ENCODE measurements around the gene SOCS7.

The SOCS7 gene

DNA sequence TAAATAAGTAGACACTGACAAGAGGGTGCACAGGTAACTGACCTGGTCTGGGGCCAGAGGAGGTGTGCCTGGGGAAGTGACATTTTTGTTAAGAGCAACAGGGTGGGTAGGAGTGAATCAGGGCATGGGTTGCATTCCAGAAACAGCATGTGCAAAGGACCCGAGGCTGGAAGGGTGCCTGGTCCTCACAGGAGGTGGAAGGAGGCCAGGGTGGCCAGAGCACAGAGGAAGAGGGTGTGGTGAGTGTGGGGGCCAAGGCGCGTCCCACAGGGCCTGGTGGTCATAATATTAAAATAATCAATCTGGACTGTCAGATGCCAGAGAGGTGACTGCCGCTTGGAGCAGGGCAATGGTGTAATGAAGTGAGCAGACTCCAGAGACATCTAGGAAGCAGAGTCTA is 90.9 kb downstream of the SOCS7 start:
- no peak for DNase-seq

DNA sequence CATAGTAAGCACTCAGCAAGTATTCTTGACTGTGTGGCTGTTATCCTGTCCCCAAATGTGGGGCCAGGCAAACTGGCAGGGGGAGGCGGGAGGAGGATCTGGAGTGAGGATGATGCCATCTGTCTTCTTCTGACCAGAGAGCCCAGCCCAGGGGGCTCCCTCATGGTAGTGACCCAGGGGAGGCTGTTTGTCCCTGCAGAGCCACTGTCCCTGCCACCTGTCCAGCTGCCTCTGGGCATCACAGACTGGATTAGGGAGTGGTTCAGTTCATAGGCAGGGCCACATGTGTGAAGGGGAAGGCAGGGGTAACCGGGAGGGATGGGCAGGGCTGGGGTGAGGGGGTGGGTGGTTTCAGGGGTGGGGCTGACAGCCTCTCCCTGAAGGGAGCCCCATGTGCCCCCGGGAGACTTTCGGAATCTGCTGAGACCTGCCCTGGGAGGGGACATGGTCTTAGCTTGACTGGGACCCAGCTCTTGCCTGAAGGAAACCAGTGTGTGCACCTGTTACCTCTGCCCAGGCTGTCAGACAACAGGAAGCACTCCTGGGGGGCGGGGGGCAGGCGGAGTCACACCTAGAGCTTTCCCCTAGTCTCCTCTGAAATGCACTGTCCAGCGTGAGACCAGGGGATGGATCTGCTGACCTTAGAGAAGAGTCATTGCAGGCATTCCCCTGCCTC is 91.8 kb downstream of the SOCS7 start:
- no peak for DNase-seq

DNA sequence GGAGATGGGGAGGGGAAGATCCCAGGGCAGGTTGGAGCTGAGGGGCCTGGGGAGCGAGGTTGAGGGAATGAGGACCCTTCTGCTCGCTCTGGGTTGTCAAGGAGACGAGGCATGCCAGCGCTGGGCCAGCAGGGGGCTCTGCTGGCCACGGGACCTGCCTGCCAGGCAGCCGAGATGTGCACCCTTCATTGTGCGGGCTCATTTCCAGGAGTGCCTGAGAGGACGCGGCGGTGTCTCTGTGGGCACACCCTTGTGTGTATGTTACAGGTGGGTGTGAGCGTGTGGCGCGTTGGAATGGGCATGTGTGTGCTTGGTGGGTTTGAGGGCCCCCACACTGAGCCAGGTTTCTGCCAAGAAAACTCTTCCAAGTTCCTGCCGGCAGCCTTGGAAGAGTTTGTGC is 92.5 kb downstream of the SOCS7 start:
- peak; percentile 32 for DNase-seq

DNA sequence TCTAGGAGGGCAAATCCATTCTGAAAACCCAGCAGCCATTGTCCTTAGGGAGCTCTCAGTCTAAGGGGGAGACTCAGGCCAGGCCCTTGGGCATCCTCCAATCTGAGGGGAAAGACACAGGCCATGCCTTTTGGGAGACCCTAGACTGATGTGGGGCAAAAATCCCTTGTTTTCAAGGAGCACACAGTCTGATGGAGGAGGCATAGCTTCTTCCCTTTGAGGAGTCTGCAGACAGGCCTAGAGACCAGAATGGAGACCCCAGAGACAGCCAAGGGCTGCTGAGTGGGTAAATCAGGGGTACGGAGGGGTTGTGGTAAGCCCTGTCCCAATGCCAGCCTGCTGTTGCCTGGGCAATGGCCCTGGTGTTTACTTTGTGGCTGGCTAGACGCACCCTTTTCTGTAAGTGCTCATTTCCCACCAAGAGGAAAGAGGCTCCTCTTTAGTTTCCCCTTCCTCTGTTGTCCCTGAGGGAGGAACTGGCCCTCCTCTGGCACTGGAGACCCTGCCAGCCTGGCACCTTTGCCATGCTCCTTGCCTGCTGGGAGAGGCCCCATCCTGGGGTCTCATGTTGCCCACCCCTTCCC is 96.0 kb downstream of the SOCS7 start:
- no peak for DNase-seq

DNA sequence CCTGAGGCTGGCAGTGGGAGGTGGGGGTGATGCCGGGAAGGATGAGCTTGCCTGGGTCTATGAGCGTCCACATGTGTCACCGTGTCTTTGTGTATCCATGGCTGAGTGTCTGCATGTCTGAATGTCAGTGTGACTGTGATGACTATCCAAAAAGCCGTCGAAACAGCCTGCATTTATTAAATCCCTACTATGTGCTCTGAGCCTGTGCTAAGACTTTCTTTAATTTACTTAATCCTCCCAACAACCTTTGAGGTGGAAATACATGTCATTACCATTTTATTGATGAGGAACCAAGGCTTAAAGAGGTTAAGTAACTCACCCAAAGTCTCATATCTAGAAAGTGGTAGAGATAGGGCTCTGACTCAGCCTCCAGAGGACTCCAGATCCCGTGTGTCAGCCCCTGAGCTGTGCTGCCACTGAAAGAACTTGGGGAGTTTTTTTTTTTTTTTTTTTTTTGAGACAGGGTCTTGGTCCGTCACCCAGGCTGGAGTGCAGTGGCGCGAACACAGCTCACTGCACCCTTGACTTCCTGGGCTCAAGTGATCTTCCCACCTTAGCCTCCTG is 96.6 kb downstream of the SOCS7 start:
- DNase-seq: no peak

DNA sequence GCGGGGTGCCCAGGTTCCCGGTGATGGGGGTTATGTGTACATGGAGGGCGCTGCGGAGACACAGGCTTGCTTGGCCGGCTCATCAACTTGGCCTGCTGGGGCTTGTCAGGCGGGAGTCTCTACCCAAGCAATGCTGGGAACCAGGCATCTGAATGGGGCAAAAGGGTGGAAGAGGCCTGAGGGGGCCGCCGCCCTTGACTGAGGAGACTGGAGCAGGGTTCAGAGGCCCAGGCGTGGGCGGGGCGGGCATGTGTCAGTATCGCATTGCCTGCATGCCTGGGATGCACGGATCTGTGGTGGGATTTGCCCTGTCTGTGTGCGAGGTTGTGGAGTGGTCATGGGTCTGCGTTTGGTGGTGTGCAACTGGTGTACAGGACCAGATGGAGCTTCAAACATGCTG is 97.7 kb downstream of the SOCS7 start:
- no peak for DNase-seq

DNA sequence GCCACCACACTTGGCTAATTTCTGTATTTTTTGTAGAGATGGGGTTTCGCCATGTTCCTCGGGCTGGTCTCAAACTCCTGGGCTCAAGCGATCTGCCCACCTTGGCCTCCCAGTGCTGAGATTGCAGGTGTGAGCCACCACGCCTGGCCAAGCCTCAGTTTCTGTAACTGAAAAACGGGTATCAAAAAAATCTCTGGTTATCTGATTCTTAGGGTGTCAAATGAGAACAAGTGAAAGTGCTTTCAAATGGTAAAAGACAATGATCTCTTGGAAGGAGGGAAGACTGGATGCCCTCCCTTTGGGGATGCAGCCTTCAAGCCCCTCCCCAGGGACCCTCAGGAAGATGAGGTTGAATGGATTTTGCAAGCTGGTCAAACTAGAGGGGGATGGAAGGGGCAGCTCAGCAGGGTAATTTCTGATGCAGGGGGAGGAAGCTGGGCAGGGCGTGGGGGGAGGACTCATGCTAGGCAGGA is 98.9 kb downstream of the SOCS7 start:
- no peak for DNase-seq

DNA sequence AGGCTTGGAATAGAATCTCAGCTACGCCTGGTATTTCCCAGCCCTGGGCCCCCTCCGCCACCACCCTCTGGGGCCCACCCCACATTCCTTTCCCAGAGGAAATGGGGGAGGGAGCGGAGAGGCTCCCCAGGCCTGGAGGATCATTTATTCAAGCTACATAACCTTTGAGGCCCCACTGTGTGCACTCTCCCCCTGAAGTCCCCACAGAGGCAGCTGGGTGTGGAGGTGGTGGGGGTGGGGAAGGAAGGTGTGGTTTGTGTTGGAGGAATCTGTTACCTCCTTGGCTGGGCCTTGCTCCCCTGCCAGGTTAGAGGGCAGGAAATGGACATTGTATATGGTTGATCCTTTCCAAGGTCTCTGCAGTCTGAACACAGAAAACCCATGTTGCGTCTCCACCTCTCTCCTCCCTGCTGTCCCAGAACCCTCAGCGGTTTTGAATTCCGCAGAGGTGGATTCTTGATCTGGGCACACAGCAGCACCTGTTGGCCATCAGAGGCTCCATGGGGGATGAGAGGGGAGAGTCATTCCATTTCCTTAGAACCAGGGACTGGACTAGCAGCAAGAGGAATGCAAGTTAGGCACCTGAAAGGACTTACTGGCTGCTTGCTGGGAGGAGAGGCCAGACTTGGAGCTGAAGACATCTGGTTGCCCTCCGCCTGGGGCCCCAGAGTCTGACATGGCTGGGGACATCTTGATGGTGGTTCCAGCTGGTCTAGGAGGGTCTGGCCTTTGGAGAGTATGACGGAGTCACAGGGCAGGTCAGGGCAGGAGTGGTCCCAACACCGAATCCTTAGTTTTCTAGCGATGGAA is 99.6 kb downstream of the SOCS7 start:
- DNase-seq: no peak

DNA sequence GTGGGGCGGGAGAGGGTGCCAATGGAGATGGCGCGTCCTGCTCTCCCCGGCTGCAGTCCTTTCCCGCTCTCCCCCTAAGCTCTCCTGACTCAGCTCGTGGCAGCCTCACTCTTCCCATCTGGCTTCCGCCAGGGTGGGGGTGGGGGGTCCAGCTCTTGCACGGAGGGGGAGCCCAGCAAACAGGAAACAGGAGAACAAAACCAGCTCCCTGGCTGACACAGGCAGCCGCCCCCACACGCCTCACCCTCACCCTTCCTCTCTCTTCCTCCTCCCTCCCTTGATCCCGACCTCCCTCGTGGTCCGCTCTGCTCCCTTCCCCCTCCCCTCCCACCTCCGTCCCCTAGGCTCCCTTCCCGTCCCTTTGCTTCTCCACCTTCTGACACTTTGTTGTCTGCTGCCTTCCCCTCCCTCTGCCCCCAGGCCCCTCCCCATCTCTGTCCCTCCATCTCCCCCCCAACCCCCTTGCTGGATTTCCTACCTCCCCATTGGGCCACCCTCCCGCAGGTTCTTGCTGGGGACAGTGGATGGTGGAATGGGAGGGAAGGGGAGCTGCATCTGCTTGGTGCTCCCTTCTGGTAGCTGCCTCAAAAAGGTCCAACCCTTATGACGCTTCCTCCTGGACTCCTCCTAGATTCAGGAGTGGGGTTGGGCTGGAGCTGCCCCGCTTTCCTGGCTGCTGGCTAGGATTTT is 100.3 kb downstream of the SOCS7 start:
- no peak for DNase-seq

DNA sequence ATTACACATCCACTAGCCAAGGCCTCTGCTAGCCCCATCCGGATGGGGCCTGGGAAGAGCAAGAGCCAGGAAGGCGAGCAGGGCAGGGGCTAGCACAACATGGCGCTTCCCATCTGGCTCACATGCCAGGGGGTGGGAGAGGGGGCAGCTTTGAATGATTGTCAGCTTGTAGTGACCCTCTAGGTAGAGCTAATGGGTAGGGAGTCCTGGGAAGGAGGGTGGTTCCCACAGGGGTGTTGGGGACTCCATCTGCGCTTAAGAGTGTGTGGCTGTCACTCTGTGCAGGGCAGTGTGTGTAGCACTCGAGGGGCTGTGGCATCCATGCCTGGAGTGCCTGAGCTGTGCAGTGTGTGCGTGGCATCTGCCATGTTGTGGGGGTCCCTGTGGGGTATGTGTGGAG is 101.1 kb downstream of the SOCS7 start:
- no peak for DNase-seq

DNA sequence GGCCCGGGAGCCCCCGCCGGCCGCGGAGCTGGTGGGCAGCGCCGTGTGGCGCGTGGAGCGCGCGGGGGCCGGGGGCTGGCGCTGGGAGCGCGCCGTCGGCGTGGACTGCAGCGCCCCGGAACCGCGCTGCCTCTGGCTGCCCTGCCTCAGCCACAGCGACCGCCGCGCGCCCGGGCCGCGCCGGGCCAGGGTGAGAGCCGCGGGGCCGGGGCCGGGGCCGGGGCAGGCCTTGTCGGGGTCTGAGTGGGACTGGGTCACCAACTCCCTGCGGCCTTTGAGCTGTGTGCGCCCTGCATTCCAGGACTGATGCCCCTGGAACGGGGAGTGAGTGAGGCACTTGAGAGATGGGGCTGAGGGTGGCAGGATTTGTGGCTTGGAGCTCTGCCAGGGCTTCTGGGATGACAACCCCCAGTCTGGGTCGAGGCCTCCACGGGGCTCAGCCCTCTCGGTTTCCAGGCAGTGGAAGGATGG is 102.3 kb downstream of the SOCS7 start:
- DNase-seq: no peak

DNA sequence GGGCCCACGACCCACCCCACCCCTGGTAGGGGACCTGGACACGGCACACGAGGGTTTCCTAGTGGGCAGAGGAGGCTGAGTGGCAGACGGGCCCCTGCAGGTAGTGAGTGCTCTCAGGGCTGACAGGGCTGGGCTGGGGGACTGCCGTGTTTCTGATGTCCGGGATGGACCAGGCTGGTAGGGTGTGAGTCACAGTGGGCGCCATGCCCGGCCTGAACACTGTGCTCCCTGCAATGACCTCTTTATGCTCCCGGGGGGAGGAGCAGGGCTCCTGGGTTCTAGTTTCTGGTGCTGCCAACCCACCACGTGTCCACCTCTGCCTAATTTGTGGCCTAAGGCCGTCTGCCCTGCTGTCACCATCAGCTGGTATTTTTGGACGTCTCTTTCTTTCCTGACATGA is 102.9 kb downstream of the SOCS7 start:
- DNase-seq: no peak

Measured in activated gamma-delta T cell treated with Interleukin-2 at 50 U/mL for 16 hours (primary cell).